HG03571 (cell line): ENCODE data around the gene PDXP.

Source experiments
- ATAC-seq: cut with Tn5 transposase; IDR thresholded peaks from one replicate; pipeline ENCODE4 v1.9.1; 2021; ENCODE audit not compliant: unreplicated experiment

Gene PDXP

GRCh38 chr22:37627545-37627944 is 31.0 kb upstream of the PDXP start:
- no peak for ATAC-seq

- no peak for ATAC-seq
Measured at GRCh38 chr22:37628830-37629229, 29.7 kb upstream of the PDXP start.

GRCh38 chr22:37629928-37630327 is 28.6 kb upstream of the PDXP start:
- ATAC-seq: no peak

- ATAC-seq: no peak
Measured at GRCh38 chr22:37630839-37631435, 27.6 kb upstream of the PDXP start.

- no peak for ATAC-seq
Measured at GRCh38 chr22:37631448-37632173, 26.9 kb upstream of the PDXP start.

- peak; percentile 9 for ATAC-seq
Measured at GRCh38 chr22:37632174-37633088, 26.1 kb upstream of the PDXP start.

- peak; percentile 38 for ATAC-seq
Measured at GRCh38 chr22:37633089-37633624, 25.4 kb upstream of the PDXP start.

GRCh38 chr22:37633625-37634416 is 24.7 kb upstream of the PDXP start:
- peak; percentile 52 for ATAC-seq

- no peak for ATAC-seq
Measured at GRCh38 chr22:37634417-37634924, 24.1 kb upstream of the PDXP start.

- ATAC-seq: no peak
Measured at GRCh38 chr22:37635157-37635556, 23.4 kb upstream of the PDXP start.

GRCh38 chr22:37636186-37636948 is 22.2 kb upstream of the PDXP start:
- no peak for ATAC-seq

GRCh38 chr22:37636949-37637273 is 21.6 kb upstream of the PDXP start:
- no peak for ATAC-seq

- no peak for ATAC-seq
Measured at GRCh38 chr22:37638391-37639069, 20.0 kb upstream of the PDXP start.

GRCh38 chr22:37639070-37639760 is 19.3 kb upstream of the PDXP start, which contains the start of gene SH3BP1:
TSS of gene SH3BP1 (plus strand) at chr22:37639669. CDS start at chr22:37639788, 119 bp downstream.
- ATAC-seq: no peak

GRCh38 chr22:37639771-37640590 is 18.5 kb upstream of the PDXP start:
- no peak for ATAC-seq

- ATAC-seq: no peak
Measured at GRCh38 chr22:37640591-37641560, 17.6 kb upstream of the PDXP start.

GRCh38 chr22:37641561-37641949 is 17.0 kb upstream of the PDXP start:
- ATAC-seq: no peak
